CD4-positive, alpha-beta T cell treated with Interleukin-2 at 100 ng/mL for 4 hours (primary cell): ENCODE measurements around the gene KLRC2.
"Not testable (repeated sequence)": the region's sequence is repeated elsewhere in the genome, so short reads cannot be mapped to it uniquely, and the experiment has no call there.

Experiments used
- DNase-seq: peaks from one replicate; pipeline ENCODE4 v3.0.0-alpha.2; 2020; ENCODE audit warnings: low spot score

Gene KLRC2

DNA sequence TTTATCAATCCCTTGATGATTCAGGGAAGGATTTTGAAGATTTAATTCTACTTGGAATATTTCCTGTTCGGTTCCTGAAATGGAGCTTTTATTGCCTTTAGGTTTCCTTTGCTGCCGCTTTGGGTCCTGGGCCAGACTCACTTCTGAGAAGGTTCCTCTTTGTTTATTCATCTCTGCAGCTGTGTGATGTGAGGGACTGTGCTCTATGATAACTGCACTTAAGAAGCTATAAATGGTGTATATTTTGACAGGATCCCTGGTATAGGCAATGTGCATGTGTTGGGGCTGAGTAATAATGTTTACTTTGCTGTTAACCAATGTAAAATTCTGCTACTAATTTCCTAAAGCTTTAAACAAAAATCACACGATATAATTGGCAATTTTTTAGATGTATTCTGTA, at the start of gene KLRC2:
Gene KLRC2 (minus strand): TSS at position 195 of the 400 bp plus-strand sequence. CDS start 24 bp downstream, at position 171.
- peak; percentile 26 for DNase-seq

GRCh38 chr12:10481901-10482300, 46.1 kb upstream of the KLRC2 start:
- peak; percentile 51 for DNase-seq

- DNase-seq, result not testable (repeated sequence)
Observed at GRCh38 chr12:10472808-10473207, 37.0 kb upstream of the KLRC2 start.

DNA sequence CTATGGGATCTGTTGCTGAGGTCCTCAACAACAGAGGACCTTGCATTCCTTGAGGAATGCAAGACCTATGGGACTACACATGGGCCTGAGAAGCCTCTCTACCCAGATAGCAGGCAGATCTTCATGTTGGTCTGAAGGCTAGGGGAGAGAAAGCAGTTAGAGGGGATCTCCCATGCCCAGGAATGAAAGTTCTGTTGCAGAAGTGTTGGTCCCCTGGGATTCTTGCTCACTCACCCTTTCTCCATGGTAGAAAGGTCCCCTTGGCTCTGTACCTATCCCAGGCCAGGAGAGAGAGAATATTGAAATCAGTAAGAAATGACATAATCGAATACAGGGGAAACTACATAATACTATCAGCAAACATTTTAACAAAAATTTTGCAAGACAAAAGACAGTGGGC, 33.9 kb upstream of the KLRC2 start:
- no peak for DNase-seq

DNA sequence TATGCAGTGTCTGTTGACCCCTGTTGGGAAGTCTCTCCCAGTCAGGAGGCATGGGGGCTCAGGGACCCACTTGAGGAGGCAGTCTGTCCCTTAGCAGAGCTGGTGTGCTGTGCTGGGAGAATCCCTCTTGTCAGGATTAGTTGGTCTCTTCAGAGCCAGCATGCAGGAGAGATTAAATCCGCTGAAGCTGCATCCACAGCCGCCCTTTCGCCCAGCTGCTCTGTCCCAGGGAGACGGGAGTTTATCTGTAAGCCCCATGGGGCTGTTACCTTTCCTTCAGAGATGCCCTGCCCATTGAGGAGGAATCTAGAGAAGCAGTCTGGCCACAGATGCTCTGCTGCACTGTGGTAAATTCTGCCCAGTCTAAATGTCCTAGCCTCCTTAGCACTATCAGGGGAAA, 30.5 kb upstream of the KLRC2 start:
- DNase-seq, result no peak

- no peak for DNase-seq
Observed at GRCh38 chr12:10457760-10458159, 21.9 kb upstream of the KLRC2 start.

GRCh38 chr12:10456856-10457255, 21.0 kb upstream of the KLRC2 start:
- DNase-seq, result no peak

DNA sequence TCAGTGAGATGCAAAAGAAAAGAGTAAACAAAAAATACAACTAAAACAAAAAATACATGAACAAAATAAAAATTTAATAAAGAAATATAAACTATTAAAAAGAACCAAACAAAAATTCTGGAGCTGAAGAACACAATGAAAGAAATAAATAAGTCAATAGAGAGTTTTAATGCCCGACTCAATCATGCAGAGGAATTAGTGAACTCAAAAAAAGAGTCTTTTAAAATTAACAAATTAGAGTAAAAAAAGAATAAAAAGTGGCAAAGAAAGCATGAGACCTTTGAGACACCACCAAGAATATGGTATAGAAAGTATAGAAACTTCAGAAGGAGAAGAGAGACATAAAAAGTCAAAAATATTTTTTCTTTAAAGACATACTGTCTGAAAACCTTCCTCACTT, 20.0 kb upstream of the KLRC2 start:
- no peak for DNase-seq

- DNase-seq, result no peak
Observed at GRCh38 chr12:10454531-10454930, 18.7 kb upstream of the KLRC2 start.

DNA sequence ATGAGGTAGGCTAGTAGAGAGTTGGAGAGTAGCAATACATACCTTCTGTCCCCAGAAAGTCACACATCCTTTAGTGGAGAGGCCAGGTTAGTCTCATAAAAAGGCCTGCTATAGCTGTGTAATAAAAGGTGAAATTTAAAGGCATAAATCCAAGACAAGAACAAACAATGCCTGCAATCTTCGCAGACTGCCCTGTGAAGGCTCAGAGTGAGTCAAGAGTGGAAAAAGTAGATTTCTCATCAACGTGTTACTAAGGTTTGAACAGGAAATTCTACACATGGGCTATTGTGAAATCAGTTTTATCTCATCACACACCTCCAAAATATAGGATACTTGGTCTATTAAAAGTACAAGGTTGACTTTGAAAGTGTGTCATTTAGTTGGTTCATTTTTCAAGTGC, 17.3 kb upstream of the KLRC2 start, which contains the start of gene KLRC1:
Gene KLRC1 (minus strand): TSS at position 222 of the 400 bp plus-strand sequence. CDS start 2,221 bp downstream, outside the sequence.
- peak; percentile 13 for DNase-seq

DNA sequence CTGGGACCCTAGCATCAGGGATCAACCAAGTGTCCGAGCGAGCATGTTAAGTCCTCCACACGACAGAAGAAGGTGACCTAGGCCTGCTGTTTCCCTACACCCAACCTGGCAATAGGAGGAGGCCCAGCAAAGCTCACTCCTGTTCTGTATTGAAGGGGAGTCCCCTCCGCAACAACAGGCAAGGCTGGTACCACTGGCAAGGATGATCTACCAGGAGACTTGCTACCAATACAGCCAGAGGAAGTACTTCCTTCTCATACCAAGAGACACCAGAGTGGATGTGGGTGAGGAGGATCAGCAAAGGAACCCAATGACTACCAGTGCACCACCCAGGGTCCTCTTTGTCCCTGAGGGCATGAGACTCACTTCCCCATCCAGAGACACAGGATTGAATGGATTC, 12.4 kb upstream of the KLRC2 start:
- no peak for DNase-seq

GRCh38 chr12:10446052-10446451, 10.2 kb upstream of the KLRC2 start:
- not testable (repeated sequence) for DNase-seq

DNA sequence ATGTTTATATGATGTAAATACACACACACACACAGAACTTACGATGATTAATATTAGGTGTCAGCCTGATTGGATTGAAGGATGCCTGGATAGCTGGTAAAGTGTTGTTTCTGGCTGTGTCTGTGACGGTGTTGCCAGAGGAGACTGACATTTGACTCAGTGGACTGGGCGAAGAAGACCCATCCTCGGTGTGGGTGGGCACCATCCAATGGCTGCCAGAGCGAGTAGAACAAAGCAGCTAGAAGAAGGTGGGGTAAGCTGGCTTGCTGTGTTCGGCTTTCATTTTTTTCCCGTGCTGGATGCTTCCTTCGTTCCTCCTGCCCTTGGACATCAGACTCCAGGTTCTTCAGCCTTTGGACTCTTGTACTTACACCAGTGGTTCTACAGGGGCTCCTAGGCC, 5.3 kb upstream of the KLRC2 start:
- not testable (repeated sequence) for DNase-seq

- not testable (repeated sequence) for DNase-seq
Observed at GRCh38 chr12:10439608-10440274, 3.9 kb upstream of the KLRC2 start.

GRCh38 chr12:10437601-10438000, 1.8 kb upstream of the KLRC2 start:
- not testable (repeated sequence) for DNase-seq

DNA sequence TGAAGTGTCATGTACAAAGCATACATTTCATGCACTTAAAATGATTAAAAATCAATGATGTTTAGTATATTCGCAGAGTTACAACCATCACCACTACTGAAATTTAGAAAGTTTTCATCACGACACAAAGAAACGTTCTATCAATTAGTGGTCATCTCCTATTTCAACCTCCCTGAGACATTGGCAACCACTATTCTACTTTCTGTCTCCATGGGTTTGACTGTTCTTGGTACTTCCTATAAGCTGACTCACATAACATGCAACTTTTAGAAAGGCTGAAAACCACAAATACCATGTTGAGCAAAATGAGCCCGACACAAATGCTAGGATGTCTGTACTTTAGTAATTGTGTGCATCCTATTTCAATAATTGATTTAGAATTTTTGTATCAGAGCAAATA, 5.2 kb downstream of the KLRC2 start:
- not testable (repeated sequence) for DNase-seq

DNA sequence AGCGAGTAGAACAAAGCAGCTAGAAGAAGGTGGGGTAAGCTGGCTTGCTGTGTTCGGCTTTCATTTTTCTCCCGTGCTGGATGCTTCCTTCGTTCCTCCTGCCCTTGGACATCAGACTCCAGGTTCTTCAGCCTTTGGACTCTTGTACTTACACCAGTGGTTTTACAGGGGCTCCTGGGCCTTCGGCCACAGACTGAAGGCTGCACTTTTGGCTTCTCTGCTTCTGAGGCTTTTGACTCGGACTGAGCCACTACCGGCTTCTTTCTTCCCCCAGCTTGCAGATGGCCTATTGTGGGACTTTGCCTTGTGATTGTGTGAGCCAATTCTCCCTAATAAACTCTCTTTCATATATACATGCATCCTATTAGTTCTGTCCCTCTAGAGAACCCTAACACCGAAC, 9.9 kb downstream of the KLRC2 start:
- DNase-seq, result not testable (repeated sequence)

DNA sequence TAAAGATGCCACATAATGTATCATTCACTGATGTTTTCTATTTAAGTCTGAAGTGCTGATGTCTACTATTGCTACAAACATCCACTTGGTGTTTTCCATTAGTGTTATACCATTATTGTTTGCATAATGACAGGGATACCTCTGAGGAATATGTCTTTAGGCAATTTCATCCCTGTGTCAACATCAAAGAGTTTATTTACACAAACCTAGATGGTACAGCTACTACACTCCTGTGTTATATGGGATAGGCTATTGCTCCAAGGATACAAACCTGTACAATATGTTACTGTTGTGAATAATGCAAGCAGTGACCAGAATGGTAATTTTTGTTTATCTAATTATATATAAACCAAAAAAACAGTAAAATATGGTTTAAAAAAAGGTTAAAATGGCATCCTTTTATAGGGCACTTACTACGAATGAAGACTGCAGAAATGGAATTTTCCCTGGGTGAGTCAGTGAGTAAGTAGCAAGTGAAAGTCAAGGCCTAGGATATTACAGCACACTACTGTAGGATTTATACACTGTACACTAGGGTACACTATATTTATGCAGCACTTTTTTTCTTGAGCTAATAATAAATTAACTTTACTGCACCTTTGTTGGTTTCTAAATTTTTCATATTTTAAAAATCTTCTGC, 11.4 kb downstream of the KLRC2 start:
- DNase-seq, result not testable (repeated sequence)

DNA sequence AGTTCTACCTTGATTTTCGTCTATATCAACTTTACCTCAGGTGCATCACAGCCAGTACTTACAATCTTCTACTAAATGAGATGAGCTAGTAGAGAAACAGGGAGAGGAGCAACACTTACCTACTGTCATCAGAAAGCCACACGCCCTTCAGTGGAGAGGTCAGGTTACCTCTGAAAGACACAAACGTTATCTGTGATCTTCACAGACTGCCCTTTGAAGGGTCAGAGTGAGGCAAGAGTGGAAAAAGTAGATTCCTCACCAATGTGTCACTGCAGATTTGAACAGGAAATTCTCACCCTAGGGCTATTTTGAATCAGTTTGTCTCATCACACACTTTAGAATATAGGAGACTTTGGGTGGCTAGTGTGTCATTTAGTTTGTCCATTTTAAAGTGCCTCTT, 13.7 kb downstream of the KLRC2 start:
- not testable (repeated sequence) for DNase-seq

DNA sequence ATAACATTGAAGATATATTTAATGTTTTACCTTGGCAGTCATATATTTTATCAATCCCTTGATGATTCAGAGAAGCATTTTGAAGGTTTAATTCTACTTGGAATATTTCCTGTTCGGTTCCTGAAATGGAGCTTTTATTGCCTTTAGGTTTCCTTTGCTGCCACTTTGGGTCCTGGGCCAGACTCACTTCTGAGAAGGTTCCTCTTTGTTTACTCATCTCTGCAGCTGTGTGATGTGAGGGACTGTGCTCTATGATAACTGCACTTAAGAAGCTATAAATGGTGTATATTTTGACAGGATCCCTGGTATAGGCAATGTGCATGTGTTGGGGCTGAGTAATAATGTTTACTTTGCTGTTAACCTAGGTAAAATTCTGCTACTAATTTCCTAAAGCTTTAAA, 15.5 kb downstream of the KLRC2 start, which contains the start of gene KLRC3:
Gene KLRC3 (minus strand): TSS at position 262 of the 400 bp plus-strand sequence. CDS start 45 bp downstream, at position 217.
- DNase-seq, result not testable (repeated sequence)

DNA sequence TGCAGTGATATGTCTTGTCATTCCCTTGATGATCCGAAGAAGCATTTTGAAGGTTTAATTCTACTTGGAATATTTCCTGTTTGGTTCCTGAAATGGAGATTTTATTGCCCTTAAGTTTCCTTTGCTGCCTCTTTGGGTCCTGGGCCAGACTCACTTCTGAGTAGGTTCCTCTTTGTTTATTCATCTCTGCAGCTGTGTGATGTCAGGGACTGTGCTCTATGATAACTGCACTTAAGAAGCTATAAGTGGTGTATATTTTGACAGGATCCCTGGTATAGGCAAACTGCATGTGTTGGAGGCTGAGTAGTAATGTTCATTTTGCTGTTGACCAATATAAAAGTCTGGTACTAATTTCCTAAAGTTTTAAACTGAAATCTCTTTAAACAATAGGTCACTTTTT, 26.4 kb downstream of the KLRC2 start, which contains the start of gene KLRC4:
Gene KLRC4 (minus strand): TSS at position 366 of the 400 bp plus-strand sequence. CDS start 182 bp downstream, at position 184.
- peak; percentile 48 for DNase-seq

GRCh38 chr12:10408842-10409241, 27.0 kb downstream of the KLRC2 start:
- no peak for DNase-seq

GRCh38 chr12:10406725-10407124, 29.1 kb downstream of the KLRC2 start:
- no peak for DNase-seq
